Measurements from ENCODE around the gene CADPS.

CADPS gene

GRCh38 chr3:62873761-62874710 is 1.2 kb downstream of the CADPS start:
- DNase-seq (ENCODE audit: low spot score), result peak; percentile 37

GRCh38 chr3:62873451-62873760 is 1.8 kb downstream of the CADPS start:
- DNase-seq (ENCODE audit: low spot score), result no peak

DNA sequence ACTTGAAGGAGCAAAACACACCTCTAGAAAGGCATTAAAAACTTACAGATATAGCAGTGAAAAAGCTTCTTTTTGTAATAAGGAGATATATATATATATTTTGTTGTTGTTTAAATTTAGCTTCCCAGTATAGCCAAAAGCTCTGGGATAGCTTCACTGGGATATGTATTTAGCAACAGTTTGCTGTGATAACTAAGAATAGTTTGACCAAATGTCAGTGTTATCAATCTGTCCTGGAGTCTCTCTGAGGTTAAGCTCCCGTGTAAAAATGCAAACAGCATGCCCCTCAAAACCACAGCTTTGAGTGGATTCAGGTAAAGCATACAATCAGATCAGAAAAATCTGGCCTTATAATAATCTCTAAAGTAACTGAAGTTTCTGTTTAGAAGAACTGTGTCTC is 2.9 kb downstream of the CADPS start:
- DNase-seq (ENCODE audit: low spot score), result no peak

DNA sequence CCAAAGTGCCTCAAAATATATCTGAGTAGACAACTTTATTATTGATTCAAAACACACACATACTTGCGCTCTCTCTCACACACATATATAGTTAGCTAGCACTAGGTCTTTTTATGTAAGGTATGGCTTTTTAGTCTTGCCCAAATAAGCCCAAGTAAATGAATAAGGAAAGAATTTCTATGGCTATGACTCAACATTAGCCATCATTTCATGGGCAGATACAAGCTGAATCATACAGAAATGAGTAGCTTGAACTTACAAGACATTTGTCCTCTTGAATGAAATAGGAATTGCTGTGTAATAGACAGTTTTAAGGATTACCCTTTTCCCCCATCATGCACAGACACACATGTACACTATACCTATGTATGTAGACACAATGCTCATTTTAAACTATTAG is 4.9 kb downstream of the CADPS start:
- no peak for DNase-seq (ENCODE audit: low spot score)

DNA sequence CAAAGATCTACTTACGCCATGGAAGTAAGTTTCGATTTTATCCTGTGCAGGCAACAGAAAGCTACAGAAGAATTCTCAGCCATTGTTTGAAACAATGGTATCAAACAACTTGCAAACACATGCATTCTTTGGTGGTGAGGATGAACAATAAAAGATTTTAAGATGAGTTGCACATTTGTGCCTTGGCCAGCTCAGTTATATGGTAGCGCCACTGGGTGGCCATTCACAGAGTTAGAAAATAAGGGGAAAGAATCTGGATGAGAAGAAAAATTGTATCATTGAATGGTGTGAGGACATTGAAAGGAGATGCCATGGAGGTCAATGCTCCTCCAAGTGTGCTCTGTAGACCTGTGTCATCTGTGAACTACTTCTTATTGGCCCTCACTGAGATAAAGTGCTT is 11.6 kb downstream of the CADPS start:
- DNase-seq (ENCODE audit: low spot score), result no peak

GRCh38 chr3:62859203-62859791 is 15.9 kb downstream of the CADPS start:
- no peak for DNase-seq (ENCODE audit: low spot score)

DNA sequence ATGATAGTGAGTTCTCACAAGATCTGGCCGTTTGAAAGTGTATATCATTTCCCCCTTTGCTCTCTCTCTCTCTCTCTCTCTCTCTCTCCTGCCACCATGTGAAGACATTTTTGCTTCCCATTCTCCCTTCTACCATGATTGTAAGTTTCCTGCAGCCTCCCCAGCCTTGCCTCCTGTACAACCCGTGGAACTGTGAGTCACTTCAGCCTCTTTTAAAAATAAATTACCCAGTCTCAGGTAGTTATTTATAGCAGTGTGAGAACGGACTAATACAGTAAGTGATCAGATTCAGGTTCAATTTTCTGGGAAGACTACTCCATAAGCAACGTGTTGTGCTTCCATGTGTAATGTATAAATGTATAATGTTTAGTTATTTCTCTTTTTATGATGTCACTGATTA is 29.2 kb downstream of the CADPS start:
- DNase-seq (ENCODE audit: low spot score), result no peak

DNA sequence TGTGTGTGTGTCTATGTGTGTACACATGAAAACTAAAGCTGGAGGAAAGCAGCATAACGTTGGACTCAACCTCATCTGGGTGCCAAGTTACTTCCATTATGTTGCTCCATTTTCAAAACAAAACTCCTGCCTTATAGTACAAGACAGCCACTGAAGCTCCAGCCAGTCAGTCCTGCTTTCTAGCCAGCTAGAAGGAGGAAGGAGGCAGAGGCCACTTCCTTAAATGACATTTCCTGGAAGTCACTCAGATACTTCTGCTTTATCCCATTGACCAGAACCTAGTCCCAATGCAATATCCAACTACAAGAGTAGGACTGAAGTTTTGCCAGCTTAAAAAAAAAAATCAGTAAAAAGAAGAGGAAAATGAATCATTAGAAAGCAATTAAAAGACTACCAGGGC is 31.7 kb downstream of the CADPS start:
- DNase-seq (ENCODE audit: low spot score), result peak; percentile 5

DNA sequence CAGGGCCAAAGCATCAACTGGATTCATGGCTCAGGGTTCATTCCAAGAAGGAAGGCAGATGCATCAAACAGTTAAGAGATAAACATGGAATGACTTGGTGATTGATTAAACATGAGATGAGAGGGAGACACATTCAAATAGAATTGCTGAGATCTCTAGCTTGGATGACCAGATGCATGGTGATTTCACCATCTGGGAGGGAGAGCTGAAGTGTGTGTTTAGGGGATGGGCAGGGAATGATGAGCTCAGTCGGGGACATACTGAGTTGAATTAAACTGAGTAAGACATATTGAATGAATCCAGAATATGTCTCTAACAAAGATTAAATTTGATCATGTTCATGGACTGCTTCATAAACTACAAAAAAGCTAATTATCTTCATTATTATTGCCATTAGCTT is 35.5 kb downstream of the CADPS start:
- DNase-seq (ENCODE audit: low spot score), result no peak

GRCh38 chr3:62837145-62837787 is 38.0 kb downstream of the CADPS start:
- no peak for DNase-seq (ENCODE audit: low spot score)

DNA sequence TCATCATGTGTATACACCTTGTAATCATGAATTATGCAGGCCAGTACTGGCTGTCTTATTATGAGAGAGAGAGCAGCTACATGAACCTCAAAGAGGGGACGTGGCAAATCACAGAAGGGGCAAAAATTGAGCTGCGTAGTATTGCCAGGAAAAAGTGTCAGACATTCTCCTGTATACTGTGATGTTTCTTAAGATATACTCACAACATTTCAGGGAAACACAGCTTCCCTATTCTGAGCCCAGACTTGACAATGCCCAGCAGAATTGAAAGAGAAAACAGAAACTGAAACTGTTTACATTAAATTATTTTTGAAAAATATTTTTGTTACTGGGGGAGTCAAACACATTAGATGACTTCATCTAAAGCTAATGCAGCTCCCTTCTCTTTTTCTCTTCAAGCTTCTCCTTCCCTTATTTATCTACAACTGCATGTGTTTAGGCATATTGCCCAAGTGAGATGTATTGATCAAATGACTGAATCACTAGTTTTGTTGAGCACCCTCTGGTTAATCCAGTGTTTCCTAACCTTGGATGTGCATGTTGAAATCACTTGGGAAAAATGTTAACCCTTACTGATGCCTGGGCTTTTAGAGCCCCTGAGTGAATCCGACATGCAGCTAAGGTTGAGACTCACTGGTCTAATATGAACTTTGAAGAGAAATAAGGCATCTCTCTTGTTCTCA is 39.5 kb downstream of the CADPS start:
- no peak for DNase-seq (ENCODE audit: low spot score)

- no peak for DNase-seq (ENCODE audit: low spot score)
Observed at GRCh38 chr3:62833538-62833937, 41.7 kb downstream of the CADPS start.

DNA sequence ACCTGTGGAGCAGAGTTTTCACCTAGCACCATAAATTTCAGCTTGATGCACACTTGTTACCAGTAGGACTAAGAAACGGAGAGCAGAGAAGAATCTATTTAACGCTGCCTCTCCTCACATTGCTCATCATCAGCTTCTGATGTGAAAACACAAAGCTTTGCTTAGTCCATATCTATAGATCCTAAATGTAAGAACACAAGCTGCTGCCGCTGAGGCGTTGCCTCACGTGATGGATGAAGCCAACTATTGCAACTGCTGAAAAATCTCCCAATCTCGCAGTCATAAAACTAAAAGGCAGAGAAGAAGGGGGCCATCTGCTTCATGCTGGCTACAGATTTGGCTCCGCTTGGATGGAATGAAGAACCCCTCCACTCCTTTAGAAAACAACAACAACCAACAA is 42.7 kb downstream of the CADPS start:
- DNase-seq (ENCODE audit: low spot score), result no peak

DNA sequence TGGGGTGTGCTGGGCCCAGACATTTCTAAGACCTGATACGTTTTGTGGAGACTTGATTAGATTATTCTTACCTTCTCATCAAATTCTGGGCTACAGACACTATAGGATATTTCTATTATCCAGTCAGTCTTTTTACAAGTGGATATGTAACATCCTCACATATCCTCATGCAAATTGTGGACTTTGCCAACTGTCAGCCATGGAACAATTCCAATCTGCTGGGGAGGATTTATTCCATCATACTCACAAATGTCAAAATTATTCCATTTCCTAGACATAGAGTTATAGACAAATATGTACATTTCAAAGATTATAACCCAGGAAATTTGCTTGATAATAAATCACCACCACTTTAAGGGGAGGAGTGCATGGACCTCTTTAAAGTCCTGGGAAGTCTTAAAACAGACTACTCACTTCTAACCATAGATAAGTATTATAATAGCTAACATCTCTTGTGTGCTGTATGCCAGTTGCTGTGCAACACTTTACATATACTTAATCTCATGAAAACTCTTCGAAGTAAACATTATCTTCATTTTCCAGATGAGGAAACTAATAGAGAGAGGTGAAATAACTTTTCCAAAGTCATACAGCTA is 44.4 kb downstream of the CADPS start:
- DNase-seq (ENCODE audit: low spot score), result no peak

DNA sequence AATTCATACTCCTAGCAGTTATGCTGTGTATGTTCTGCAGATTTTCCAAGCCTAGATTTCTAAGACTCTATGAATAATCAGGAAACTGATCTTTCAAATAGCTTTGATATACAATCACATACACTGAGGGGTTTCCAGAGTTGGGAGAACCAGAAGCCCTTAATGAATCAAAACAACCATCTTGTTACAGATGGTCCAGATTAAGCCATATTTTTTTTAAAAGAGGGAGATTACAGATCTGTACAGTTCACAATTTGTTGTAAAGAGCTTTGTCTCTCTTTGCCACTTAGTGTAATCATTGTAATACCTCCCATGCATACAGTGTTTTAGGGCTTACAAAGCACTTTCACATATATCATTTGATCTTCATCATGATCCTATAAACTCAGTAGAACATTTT is 47.7 kb downstream of the CADPS start:
- DNase-seq (ENCODE audit: low spot score), result no peak

DNA sequence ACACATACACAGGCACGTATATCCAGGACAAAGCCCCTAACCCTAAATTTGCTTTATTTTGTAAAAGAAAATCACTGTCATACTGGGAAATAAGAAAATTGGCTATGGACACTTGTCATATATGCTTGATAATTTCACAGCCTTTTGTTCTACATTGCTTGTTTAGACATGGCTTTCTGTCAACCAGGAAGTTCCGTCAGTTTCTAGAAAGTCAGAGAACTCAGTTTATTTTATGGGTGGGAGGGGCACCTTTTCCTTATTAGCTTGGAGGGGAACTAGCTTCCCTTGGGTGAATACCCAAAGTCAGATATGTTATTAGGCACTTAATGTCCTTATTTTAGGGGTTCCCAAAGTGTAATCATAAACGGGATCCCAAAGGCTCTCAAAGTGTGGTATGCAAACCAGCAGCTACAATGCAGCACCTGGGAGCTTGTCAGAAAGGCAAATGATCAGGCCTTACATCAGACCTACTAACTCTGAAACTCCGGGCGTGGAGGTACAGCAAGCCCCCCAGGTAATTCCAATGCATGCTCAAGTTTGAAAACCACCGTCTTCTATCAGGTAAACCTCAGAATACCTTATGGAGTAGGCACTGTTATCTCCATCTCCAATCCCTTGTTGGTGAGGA is 50.1 kb downstream of the CADPS start:
- DNase-seq (ENCODE audit: low spot score), result no peak

- no peak for DNase-seq (ENCODE audit: low spot score)
Observed at GRCh38 chr3:62823461-62824050, 51.7 kb downstream of the CADPS start.

- DNase-seq (ENCODE audit: low spot score), result no peak
Observed at GRCh38 chr3:62822905-62823304, 52.3 kb downstream of the CADPS start.

GRCh38 chr3:62818347-62818746 is 56.9 kb downstream of the CADPS start:
- DNase-seq (ENCODE audit: low spot score), result no peak

GRCh38 chr3:62817678-62818077 is 57.5 kb downstream of the CADPS start:
- no peak for DNase-seq (ENCODE audit: low spot score)

DNA sequence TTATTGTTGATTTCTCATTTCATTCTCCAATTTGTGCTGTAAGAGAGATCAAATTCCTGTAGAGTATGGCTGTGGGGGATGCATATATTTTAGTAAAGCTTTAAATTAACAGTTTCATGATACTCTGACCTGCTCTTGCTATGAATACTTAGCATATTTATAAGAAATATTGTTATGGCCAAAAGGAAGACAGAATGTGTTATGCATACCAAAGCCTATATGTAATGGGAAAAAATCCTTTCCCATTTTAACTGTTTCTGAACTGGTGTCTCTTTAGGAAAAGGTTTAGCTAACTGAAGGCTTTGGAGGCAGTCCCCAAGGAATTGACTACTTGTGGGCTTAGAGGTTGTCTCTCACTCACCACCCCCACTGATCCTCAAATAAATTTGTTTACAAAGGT is 59.2 kb downstream of the CADPS start:
- DNase-seq (ENCODE audit: low spot score), result no peak
